ENCODE results near the gene SLC6A9. TPM values are rescaled to one million over a fixed set of nuclear protein-coding genes. Genes with fewer than 3 reads are reported as not detected.

The SLC6A9 gene
- total and polyA plus RNA-seq, 12 donors: 11.8 to 198 (median 23.5) TPM

DNA sequence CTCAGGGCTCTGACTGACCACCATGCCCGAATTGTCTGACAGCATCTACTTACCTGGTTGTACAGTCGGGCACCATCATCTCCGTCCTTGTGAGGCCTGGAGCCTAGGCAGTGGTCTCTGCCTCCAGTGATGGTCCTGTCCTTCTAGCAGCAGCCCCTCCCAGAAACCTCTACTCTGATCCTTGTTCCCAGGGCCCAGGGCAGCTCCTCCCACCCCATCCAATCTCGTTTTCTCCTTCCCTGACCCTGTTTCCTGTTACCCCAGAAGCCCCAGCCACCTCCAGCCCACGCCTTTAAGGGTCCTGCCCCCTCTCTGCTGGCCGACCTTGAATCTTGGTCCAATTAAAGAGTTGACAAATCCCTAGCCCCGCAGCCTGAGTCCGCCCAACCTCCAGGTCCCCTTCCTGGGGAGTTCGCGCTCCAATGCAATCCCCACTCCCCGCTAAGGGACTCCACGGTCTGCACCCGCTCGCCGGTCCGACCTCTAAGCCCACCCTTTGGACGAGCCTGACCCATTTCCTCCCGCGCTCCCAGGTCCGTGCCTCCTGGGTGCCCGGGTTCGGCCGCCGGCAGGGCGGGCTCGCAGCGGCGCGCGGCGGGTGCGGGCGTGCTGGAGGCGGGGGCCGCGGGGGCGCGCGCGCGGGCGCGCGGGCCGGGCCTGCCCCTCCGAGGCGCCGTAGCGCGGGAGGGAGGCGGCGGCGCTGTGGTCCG lies 52.6 kb downstream of the SLC6A9 start, which contains the start of gene B4GALT2:
TSS of gene B4GALT2 (plus strand) at position 660 of the 710 bp plus-strand sequence. CDS start 1,951 bp downstream, outside the sequence.
- peaks cover 18 to 46% of the 10 kb centered on the region in 2 donors for H3K4me1 ChIP-seq (replicated peaks in 1 of 2)

DNA sequence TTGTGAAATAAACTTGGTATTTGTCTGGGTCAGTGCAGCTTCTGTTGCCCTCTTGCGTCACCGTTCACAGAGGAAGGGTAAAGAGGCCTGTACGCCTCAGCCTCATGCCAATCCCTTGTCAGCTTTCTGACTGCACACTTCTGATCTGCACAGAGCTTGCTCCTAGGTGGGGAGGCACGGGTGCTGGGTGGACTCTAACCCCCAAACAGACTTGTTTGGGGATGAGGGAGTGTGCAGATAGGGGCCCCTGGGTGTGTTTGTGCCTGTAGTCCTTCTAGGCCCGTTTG lies 53.1 kb downstream of the SLC6A9 start:
- no peak for TF ChIP-seq POLR2A (IDR thresholded peaks at IDR 0.05)
- TF ChIP-seq, protein P1, sequence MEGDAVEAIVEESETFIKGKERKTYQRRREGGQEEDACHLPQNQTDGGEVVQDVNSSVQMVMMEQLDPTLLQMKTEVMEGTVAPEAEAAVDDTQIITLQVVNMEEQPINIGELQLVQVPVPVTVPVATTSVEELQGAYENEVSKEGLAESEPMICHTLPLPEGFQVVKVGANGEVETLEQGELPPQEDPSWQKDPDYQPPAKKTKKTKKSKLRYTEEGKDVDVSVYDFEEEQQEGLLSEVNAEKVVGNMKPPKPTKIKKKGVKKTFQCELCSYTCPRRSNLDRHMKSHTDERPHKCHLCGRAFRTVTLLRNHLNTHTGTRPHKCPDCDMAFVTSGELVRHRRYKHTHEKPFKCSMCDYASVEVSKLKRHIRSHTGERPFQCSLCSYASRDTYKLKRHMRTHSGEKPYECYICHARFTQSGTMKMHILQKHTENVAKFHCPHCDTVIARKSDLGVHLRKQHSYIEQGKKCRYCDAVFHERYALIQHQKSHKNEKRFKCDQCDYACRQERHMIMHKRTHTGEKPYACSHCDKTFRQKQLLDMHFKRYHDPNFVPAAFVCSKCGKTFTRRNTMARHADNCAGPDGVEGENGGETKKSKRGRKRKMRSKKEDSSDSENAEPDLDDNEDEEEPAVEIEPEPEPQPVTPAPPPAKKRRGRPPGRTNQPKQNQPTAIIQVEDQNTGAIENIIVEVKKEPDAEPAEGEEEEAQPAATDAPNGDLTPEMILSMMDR (IDR thresholded peaks at IDR 0.05): no peak
- 66 to 79% (median 71%) methylated on average over 5 of the region's 5 CpGs for WGBS, 4 donors
- Histone ChIP-seq H3K27me3 (no peaks in the 10 kb centered on the region), H3K4me1 (replicated peaks in 1 of 2) (peaks cover 18 to 46% of the 10 kb centered on the region in 2 donors), H3K36me3 (replicated peaks in 1 of 2) (peaks cover 0 to 20% of the 10 kb centered on the region in 2 donors), H3K4me3 (no peak overlapping the region), H3K27ac (peak overlapping the region in 1 of 5 donors; percentile 11), H3K9me3 (replicated peaks in 1 of 3) (no peaks in the 10 kb centered on the region)
- DNase-seq: no peak
- intact Hi-C loops (cut with DNase I): no loop called here

More for the DNA sequence above, 52.6 kb downstream of the SLC6A9 start, which contains the start of gene B4GALT2:
- no peaks in the 10 kb centered on the region for H3K9me3 ChIP-seq (replicated peaks in 1 of 3)
- intact Hi-C loops (cut with DNase I): no loop called here
- H3K27me3 ChIP-seq: no peaks in the 10 kb centered on the region
- WGBS, 4 donors: 6 to 17% (median 10%) methylated on average over 14 to 54 of the region's 54 CpGs
- H3K4me3 ChIP-seq: peak within 1 kb of the TSS in 2 of 4 donors; percentile 72 to 88
- peaks cover 0 to 20% of the 10 kb centered on the region in 2 donors for H3K36me3 ChIP-seq (replicated peaks in 1 of 2)
- TF ChIP-seq, protein P1 (IDR thresholded peaks at IDR 0.05): no peak
- no peak for TF ChIP-seq POLR2A (IDR thresholded peaks at IDR 0.05)
- H3K27ac ChIP-seq: peak within 1 kb of the TSS in 1 of 5 donors; percentile 31
- DNase-seq: peak in 3 of 7 donors; percentile 29 to 50 (median 33)

DNA sequence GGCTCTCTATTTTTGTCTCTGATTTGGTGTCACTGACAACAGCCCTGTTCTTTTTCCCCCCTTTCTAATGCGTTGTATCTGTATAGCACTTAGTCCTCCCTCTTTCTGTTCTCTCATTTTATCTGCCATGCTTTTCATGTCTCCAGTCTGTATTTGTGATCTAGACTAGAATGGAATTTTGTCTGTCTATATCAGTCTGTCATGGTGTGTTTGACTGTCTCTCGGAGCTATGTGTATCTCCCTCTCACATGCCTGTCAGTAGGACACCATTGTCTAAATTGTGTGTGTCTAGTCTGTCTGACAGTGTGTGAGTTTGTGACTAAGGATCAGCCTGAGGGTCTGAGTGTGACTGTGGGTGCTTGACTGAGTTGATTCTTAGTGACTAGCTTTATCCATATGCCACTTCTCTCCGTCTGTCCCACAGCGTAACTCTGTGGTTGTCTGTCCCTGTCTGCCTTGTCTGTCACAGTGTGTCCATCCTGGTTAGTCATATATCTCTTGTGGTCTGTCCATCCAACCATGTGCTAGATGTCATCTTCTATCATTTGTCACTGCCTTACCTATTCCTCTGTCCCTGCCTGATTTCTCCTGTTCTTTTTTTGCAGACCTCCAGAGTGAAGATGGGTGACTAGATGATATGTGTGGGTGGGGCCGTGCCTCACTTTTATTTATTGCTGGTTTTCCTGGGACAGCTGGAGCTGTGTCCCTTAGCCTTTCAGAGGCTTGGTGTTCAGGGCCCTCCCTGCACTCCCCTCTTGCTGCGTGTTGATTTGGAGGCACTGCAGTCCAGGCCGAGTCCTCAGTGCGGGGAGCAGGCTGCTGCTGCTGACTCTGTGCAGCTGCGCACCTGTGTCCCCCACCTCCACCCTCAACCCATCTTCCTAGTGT lies 53.6 kb downstream of the SLC6A9 start:
- Histone ChIP-seq H3K9me3 (replicated peaks in 1 of 3) (no peaks in the 10 kb centered on the region), H3K4me3 (no peak overlapping the region), H3K27ac (no peak overlapping the region), H3K36me3 (replicated peaks in 1 of 2) (peaks cover 0 to 23% of the 10 kb centered on the region in 2 donors), H3K27me3 (no peaks in the 10 kb centered on the region), H3K4me1 (replicated peaks in 1 of 2) (peaks cover 18 to 46% of the 10 kb centered on the region in 2 donors)
- intact Hi-C loops (cut with DNase I): no loop called here
- TF ChIP-seq, protein P1 (IDR thresholded peaks at IDR 0.05): no peak
- TF ChIP-seq POLR2A (IDR thresholded peaks at IDR 0.05): no peak
- WGBS, 4 donors: 81 to 91% (median 88%) methylated on average over 9 of the region's 9 CpGs
- no peak for DNase-seq

DNA sequence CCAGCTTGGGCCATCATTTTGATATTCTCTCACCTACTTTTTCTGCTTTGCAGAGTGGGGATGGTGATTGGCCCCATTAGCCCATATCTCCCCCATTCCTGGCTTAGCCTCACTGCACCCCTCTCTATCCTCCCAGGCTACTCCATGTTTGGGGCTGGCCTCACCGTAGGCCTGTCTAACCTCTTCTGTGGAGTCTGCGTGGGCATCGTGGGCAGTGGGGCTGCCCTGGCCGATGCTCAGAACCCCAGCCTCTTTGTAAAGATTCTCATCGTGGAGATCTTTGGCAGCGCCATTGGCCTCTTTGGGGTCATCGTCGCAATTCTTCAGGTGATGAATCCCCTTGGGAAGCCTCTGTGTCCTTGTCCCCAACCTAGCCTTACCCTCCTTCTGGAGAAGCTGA lies 54.4 kb downstream of the SLC6A9 start:
- H3K9me3 ChIP-seq (replicated peaks in 1 of 3): no peaks in the 10 kb centered on the region
- intact Hi-C loops (cut with DNase I): no loop called here
- H3K4me3 ChIP-seq: no peak overlapping the region
- peaks cover 0 to 30% of the 10 kb centered on the region in 2 donors for H3K36me3 ChIP-seq (replicated peaks in 1 of 2)
- TF ChIP-seq, protein P1 (IDR thresholded peaks at IDR 0.05): no peak
- no peak for TF ChIP-seq POLR2A (IDR thresholded peaks at IDR 0.05)
- H3K4me1 ChIP-seq (replicated peaks in 1 of 2): peaks cover 18 to 46% of the 10 kb centered on the region in 2 donors
- H3K27me3 ChIP-seq: no peaks in the 10 kb centered on the region
- H3K27ac ChIP-seq: no peak overlapping the region
- DNase-seq: no peak
- WGBS, 4 donors: 78 to 92% (median 91%) methylated on average over 8 of the region's 8 CpGs

All from adrenal gland (tissue), 12 donors.